ENCODE data around the gene HS3ST5. TPM values are rescaled to one million over a fixed set of nuclear protein-coding genes. Genes with fewer than 3 reads are reported as not detected.

The HS3ST5 gene
- total RNA-seq, 1 donor = not detected

- H3K9me3 ChIP-seq (ENCODE audit: low read depth, low read length) = no peaks in the 10 kb centered on the region
- H3K27ac ChIP-seq (ENCODE audit: low read depth, low read length) = no peak overlapping the region
- no peak for DNase-seq (ENCODE audit: insufficient read length, low spot score, missing footprints)
- no peaks in the 10 kb centered on the region for H3K27me3 ChIP-seq (ENCODE audit: insufficient read depth, low read length)
- H3K79me2 ChIP-seq (ENCODE audit: insufficient read depth, low read length) = no peaks in the 10 kb centered on the region
- H3K4me3 ChIP-seq (ENCODE audit: insufficient read depth, low read length) = no peak overlapping the region
- H3K4me1 ChIP-seq (ENCODE audit: insufficient read depth, low read length) = no peaks in the 10 kb centered on the region
- no peak for TF ChIP-seq CTCF (IDR thresholded peaks at IDR 0.05; ENCODE audit: extremely low read depth, low read depth, low read length)
- H3K36me3 ChIP-seq (ENCODE audit: insufficient read depth, low read length) = no peaks in the 10 kb centered on the region
- no peak overlapping the region for H3K4me2 ChIP-seq (ENCODE audit: insufficient read depth, low read length)
- no peaks in the 10 kb centered on the region for H4K20me1 ChIP-seq (ENCODE audit: insufficient read depth, low read length)
- no peak overlapping the region for H2AFZ ChIP-seq (ENCODE audit: low read length)
These were observed 300.4 kb downstream of the HS3ST5 start for GRCh38 chr6:114042267-114043016.

- Histone ChIP-seq H3K36me3 (ENCODE audit: insufficient read depth, low read length) (no peaks in the 10 kb centered on the region), H3K4me1 (ENCODE audit: insufficient read depth, low read length) (no peaks in the 10 kb centered on the region), H3K4me2 (ENCODE audit: insufficient read depth, low read length) (no peak overlapping the region), H3K79me2 (ENCODE audit: insufficient read depth, low read length) (no peaks in the 10 kb centered on the region), H3K9me3 (ENCODE audit: low read depth, low read length) (no peaks in the 10 kb centered on the region), H2AFZ (ENCODE audit: low read length) (no peak overlapping the region), H3K27ac (ENCODE audit: low read depth, low read length) (no peak overlapping the region), H3K27me3 (ENCODE audit: insufficient read depth, low read length) (no peaks in the 10 kb centered on the region), H4K20me1 (ENCODE audit: insufficient read depth, low read length) (no peaks in the 10 kb centered on the region), H3K4me3 (ENCODE audit: insufficient read depth, low read length) (no peak overlapping the region)
- TF ChIP-seq CTCF (IDR thresholded peaks at IDR 0.05; ENCODE audit: extremely low read depth, low read depth, low read length) = no peak
- DNase-seq (ENCODE audit: insufficient read length, low spot score, missing footprints) = no peak
These were observed 302.0 kb downstream of the HS3ST5 start for GRCh38 chr6:114040871-114041270.

GRCh38 chr6:114039841-114040240 is 303.0 kb downstream of the HS3ST5 start:
- no peaks in the 10 kb centered on the region for H3K9me3 ChIP-seq (ENCODE audit: low read depth, low read length)
- H3K4me3 ChIP-seq (ENCODE audit: insufficient read depth, low read length) = no peak overlapping the region
- no peak overlapping the region for H3K27ac ChIP-seq (ENCODE audit: low read depth, low read length)
- no peaks in the 10 kb centered on the region for H3K4me1 ChIP-seq (ENCODE audit: insufficient read depth, low read length)
- H3K4me2 ChIP-seq (ENCODE audit: insufficient read depth, low read length) = no peak overlapping the region
- no peaks in the 10 kb centered on the region for H3K27me3 ChIP-seq (ENCODE audit: insufficient read depth, low read length)
- no peak overlapping the region for H2AFZ ChIP-seq (ENCODE audit: low read length)
- H3K79me2 ChIP-seq (ENCODE audit: insufficient read depth, low read length) = no peaks in the 10 kb centered on the region
- no peaks in the 10 kb centered on the region for H4K20me1 ChIP-seq (ENCODE audit: insufficient read depth, low read length)
- H3K36me3 ChIP-seq (ENCODE audit: insufficient read depth, low read length) = no peaks in the 10 kb centered on the region
- TF ChIP-seq CTCF (IDR thresholded peaks at IDR 0.05; ENCODE audit: extremely low read depth, low read depth, low read length) = no peak
- DNase-seq (ENCODE audit: insufficient read length, low spot score, missing footprints) = no peak

- Histone ChIP-seq H3K4me2 (ENCODE audit: insufficient read depth, low read length) (no peak overlapping the region), H3K4me3 (ENCODE audit: insufficient read depth, low read length) (no peak overlapping the region), H3K79me2 (ENCODE audit: insufficient read depth, low read length) (no peaks in the 10 kb centered on the region), H4K20me1 (ENCODE audit: insufficient read depth, low read length) (no peaks in the 10 kb centered on the region), H3K27ac (ENCODE audit: low read depth, low read length) (no peak overlapping the region), H3K9me3 (ENCODE audit: low read depth, low read length) (no peaks in the 10 kb centered on the region), H2AFZ (ENCODE audit: low read length) (no peak overlapping the region), H3K27me3 (ENCODE audit: insufficient read depth, low read length) (no peaks in the 10 kb centered on the region), H3K4me1 (ENCODE audit: insufficient read depth, low read length) (no peaks in the 10 kb centered on the region), H3K36me3 (ENCODE audit: insufficient read depth, low read length) (no peaks in the 10 kb centered on the region)
- TF ChIP-seq CTCF (IDR thresholded peaks at IDR 0.05; ENCODE audit: extremely low read depth, low read depth, low read length) = no peak
- DNase-seq (ENCODE audit: insufficient read length, low spot score, missing footprints) = no peak
These were observed 309.2 kb downstream of the HS3ST5 start for GRCh38 chr6:114033606-114034005.
